Measurements from ENCODE around the gene PDE1A.

Gene PDE1A

DNA sequence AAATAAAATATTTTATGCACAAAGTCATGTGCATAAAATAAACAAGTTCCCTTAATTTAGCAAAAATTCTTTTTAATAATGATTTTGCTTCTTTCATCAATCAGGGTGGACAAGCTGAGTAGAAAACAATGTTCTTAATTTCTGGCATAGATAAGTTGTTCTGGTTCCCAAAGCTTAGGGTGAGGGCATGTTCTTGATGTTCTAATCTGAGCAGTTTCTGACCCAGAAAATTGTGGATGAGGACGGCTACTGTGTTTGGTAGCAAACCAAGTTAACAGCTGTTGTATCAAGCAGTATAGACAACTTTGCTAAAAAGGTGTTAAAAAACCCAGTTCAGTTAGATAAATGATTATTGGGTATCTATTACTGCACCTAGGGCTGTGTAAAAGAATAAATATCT is 158.9 kb downstream of the PDE1A start:
- no peak overlapping the region for H3K4me3 ChIP-seq (ENCODE audit: low read length, poor library complexity, severe bottlenecking)

DNA sequence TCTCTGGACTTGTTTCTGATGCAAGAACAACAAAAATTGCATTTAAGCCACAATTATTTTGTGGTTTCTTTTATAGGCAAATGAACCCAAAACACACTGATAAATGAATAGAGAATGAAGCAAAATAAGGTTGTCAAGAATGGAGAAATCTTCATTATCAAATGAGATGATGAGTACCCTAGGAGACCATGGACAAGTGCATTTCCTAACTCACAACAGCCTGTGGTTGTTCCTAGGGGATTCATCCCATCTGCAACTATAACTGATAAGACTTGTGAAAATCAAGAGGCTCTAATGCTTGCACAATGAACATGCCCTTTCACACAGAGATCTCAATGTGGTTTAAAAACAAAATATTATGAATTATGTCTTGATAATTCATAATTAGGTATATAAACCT is 159.9 kb downstream of the PDE1A start:
- H3K9me2 ChIP-seq (replicated peaks; ENCODE audit: low read depth, low read length): no peaks in the 10 kb centered on the region
- TF ChIP-seq, protein P1, sequence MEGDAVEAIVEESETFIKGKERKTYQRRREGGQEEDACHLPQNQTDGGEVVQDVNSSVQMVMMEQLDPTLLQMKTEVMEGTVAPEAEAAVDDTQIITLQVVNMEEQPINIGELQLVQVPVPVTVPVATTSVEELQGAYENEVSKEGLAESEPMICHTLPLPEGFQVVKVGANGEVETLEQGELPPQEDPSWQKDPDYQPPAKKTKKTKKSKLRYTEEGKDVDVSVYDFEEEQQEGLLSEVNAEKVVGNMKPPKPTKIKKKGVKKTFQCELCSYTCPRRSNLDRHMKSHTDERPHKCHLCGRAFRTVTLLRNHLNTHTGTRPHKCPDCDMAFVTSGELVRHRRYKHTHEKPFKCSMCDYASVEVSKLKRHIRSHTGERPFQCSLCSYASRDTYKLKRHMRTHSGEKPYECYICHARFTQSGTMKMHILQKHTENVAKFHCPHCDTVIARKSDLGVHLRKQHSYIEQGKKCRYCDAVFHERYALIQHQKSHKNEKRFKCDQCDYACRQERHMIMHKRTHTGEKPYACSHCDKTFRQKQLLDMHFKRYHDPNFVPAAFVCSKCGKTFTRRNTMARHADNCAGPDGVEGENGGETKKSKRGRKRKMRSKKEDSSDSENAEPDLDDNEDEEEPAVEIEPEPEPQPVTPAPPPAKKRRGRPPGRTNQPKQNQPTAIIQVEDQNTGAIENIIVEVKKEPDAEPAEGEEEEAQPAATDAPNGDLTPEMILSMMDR (conservative IDR thresholded peaks at IDR 0.05; ENCODE audit: low read length): no peak
- TF ChIP-seq EZH2phosphoT487 (IDR thresholded peaks at IDR 0.05; ENCODE audit: borderline replicate concordance): no peak
- no peak overlapping the region for H3K4me2 ChIP-seq (ENCODE audit: low read depth, low read length, poor library complexity, severe bottlenecking)
- no peaks in the 10 kb centered on the region for H3K9me3 ChIP-seq (ENCODE audit: insufficient read depth, low read depth, low read length)
- H3K4me1 ChIP-seq (ENCODE audit: insufficient read depth, low read length, poor library complexity, severe bottlenecking): no peaks in the 10 kb centered on the region
- no peak overlapping the region for H3K4me3 ChIP-seq (ENCODE audit: low read length, poor library complexity, severe bottlenecking)
- no peak overlapping the region for H3K9ac ChIP-seq (ENCODE audit: low read depth, low read length, poor library complexity, severe bottlenecking)
- H3F3A ChIP-seq (ENCODE audit: low read depth): no peaks in the 10 kb centered on the region
- no peaks in the 10 kb centered on the region for H3K79me2 ChIP-seq (ENCODE audit: insufficient read depth, low read length)
- no peaks in the 10 kb centered on the region for H3K27me3 ChIP-seq (ENCODE audit: insufficient read depth, low read length, poor library complexity, severe bottlenecking)
- no peaks in the 10 kb centered on the region for H4K20me1 ChIP-seq (ENCODE audit: insufficient read depth, low read length, poor library complexity, severe bottlenecking)
- no peak overlapping the region for H2AFZ ChIP-seq (ENCODE audit: low read length)
- H3K36me3 ChIP-seq (ENCODE audit: insufficient read depth, low read length): no peaks in the 10 kb centered on the region

More for the DNA sequence above, 158.9 kb downstream of the PDE1A start:
- TF ChIP-seq, protein P1 (conservative IDR thresholded peaks at IDR 0.05; ENCODE audit: low read length): no peak
- TF ChIP-seq EZH2phosphoT487 (IDR thresholded peaks at IDR 0.05; ENCODE audit: borderline replicate concordance): no peak
- H3F3A ChIP-seq (ENCODE audit: low read depth): no peaks in the 10 kb centered on the region
- no peak overlapping the region for H2AFZ ChIP-seq (ENCODE audit: low read length)
- no peak overlapping the region for H3K4me2 ChIP-seq (ENCODE audit: low read depth, low read length, poor library complexity, severe bottlenecking)
- no peaks in the 10 kb centered on the region for H4K20me1 ChIP-seq (ENCODE audit: insufficient read depth, low read length, poor library complexity, severe bottlenecking)
- H3K36me3 ChIP-seq (ENCODE audit: insufficient read depth, low read length): no peaks in the 10 kb centered on the region
- no peak overlapping the region for H3K9ac ChIP-seq (ENCODE audit: low read depth, low read length, poor library complexity, severe bottlenecking)
- H3K9me3 ChIP-seq (ENCODE audit: insufficient read depth, low read depth, low read length): no peaks in the 10 kb centered on the region
- no peaks in the 10 kb centered on the region for H3K27me3 ChIP-seq (ENCODE audit: insufficient read depth, low read length, poor library complexity, severe bottlenecking)
- no peaks in the 10 kb centered on the region for H3K79me2 ChIP-seq (ENCODE audit: insufficient read depth, low read length)
- no peaks in the 10 kb centered on the region for H3K4me1 ChIP-seq (ENCODE audit: insufficient read depth, low read length, poor library complexity, severe bottlenecking)
- no peaks in the 10 kb centered on the region for H3K9me2 ChIP-seq (replicated peaks; ENCODE audit: low read depth, low read length)

DNA sequence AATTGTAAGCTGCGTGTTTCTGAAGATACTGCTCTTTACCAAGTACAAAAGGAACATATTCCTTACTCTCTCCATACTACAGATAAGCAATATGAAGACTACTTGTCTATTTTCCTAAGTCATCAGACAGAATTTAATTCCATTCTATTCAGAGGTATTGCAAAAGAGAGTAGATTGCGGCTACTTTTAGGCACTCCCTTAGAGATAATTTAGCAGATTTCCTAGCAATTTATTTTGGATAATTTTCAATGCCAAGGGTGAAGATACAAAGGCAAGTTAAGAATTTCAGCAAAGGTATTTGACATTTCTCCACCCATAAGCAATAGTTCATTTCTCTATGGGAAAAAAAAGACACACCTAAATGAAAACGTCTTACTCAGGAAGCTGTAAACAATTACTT is 161.1 kb downstream of the PDE1A start:
- Histone ChIP-seq H3K27me3 (ENCODE audit: insufficient read depth, low read length, poor library complexity, severe bottlenecking) (no peaks in the 10 kb centered on the region), H3K4me2 (ENCODE audit: low read depth, low read length, poor library complexity, severe bottlenecking) (no peak overlapping the region), H3K9me3 (ENCODE audit: insufficient read depth, low read depth, low read length) (no peaks in the 10 kb centered on the region), H3K36me3 (ENCODE audit: insufficient read depth, low read length) (no peaks in the 10 kb centered on the region), H3K9ac (ENCODE audit: low read depth, low read length, poor library complexity, severe bottlenecking) (no peak overlapping the region), H2AFZ (ENCODE audit: low read length) (no peak overlapping the region), H3K4me1 (ENCODE audit: insufficient read depth, low read length, poor library complexity, severe bottlenecking) (no peaks in the 10 kb centered on the region), H4K20me1 (ENCODE audit: insufficient read depth, low read length, poor library complexity, severe bottlenecking) (no peaks in the 10 kb centered on the region), H3K4me3 (ENCODE audit: low read length, poor library complexity, severe bottlenecking) (no peak overlapping the region), H3K79me2 (ENCODE audit: insufficient read depth, low read length) (no peaks in the 10 kb centered on the region), H3K9me2 (replicated peaks; ENCODE audit: low read depth, low read length) (no peaks in the 10 kb centered on the region), H3F3A (ENCODE audit: low read depth) (no peaks in the 10 kb centered on the region)
- TF ChIP-seq, protein P1 (conservative IDR thresholded peaks at IDR 0.05; ENCODE audit: low read length): no peak
- no peak for TF ChIP-seq EZH2phosphoT487 (IDR thresholded peaks at IDR 0.05; ENCODE audit: borderline replicate concordance)

Data from Loucy (cell line).